Fibroblast of the aortic adventitia (primary cell): Measurements from ENCODE around the gene THOC1. TPM values are rescaled to one million over a fixed set of nuclear protein-coding genes. Genes with fewer than 3 reads are reported as not detected.
A peak's percentile ranks its signal among the peaks of the same experiment; 100 is the strongest.

Experiments used
- DNase-seq: peaks from one replicate; pipeline ENCODE4 v3.0.0-alpha.2; 2010; ENCODE audit warnings: low read depth
- H3K4me3 ChIP-seq: 2 replicates; pipeline ENCODE4 v1.5.1; 2011; ENCODE audit warnings: low read depth, mild to moderate bottlenecking, control low read depth, low read length, moderate library complexity
- total RNA-seq: library from RNA; depleted of rRNA; stranded (reverse); fragments of >200 nt; gene quantifications from 2 replicates; pipeline ENCODE4 v1.2.3, GENCODE V29; 2012; ENCODE audit warnings: low replicate concordance
- TF ChIP-seq, protein P1 (sequence below): IDR thresholded peaks from 2 replicates; pipeline ENCODE4 v1.5.1; 2011; ENCODE audit warnings: mild to moderate bottlenecking, low read length, control low read depth, inconsistent platforms; ENCODE audit not compliant: insufficient read depth

THOC1 gene
- total RNA-seq, 1 donor, result 55.4 TPM

DNA sequence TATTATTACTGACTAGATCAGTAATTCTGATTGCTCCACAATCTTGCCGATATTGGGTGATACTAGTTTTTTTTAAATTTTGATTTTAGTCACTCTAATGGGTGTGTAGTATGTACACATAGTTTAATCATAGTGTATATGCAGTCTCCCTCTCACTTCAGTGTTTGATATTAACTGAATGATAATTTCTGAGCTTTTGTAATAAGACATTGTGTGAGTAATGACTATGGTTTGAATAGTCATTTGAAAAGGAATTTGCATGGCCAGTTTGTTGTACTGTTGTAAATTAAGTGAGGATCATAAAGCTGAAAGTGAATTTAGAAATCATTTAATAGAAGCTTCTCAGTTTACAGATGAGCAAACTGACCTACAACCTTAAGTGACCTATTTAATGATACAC, 76.1 kb downstream of the THOC1 start:
- no peak for DNase-seq
- TF ChIP-seq, protein P1, sequence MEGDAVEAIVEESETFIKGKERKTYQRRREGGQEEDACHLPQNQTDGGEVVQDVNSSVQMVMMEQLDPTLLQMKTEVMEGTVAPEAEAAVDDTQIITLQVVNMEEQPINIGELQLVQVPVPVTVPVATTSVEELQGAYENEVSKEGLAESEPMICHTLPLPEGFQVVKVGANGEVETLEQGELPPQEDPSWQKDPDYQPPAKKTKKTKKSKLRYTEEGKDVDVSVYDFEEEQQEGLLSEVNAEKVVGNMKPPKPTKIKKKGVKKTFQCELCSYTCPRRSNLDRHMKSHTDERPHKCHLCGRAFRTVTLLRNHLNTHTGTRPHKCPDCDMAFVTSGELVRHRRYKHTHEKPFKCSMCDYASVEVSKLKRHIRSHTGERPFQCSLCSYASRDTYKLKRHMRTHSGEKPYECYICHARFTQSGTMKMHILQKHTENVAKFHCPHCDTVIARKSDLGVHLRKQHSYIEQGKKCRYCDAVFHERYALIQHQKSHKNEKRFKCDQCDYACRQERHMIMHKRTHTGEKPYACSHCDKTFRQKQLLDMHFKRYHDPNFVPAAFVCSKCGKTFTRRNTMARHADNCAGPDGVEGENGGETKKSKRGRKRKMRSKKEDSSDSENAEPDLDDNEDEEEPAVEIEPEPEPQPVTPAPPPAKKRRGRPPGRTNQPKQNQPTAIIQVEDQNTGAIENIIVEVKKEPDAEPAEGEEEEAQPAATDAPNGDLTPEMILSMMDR, result no peak

DNA sequence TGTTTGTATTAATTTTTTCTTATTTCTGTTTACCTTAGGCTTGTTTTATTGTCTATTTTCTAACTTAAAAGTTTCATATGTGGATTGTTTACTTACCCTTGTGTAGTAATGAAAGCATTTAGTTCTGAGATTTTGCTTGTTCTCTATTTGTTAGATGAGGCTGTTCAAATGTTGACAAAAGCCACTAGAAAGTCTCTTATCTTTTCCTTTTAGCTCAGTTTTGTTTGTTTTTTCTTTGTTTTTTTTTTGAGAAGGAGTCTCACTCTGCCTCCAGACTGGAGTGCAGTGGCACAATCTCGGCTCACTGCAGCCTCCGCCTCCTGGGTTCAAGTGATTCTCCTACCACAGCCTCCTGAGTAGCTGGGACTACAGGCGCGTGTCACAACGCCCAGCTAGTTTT, 78.6 kb downstream of the THOC1 start:
- TF ChIP-seq, protein P1, result no peak
- DNase-seq, result no peak
- H3K4me3 ChIP-seq, result no peak overlapping the region

More for the DNA sequence above, 76.1 kb downstream of the THOC1 start:
- H3K4me3 ChIP-seq, result no peak overlapping the region

DNA sequence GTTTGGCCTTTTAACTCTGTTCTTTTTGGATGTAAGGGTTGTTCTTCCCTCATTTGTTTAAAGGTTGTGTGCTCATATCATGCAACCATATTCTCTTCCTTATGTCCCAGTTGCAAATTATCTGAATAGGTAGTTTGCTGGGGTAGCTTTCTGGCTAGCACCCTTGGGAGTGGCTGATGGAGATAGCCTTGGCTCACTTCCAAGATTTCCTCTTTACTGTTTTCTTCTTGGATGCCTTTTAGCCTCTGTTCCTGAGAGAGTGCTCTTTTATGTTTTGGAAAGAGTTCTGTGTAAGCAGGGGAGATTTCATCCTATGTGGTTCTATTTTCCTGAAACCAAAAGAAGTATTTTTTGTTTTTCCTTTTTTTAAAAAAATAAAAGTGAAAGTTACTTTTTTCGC, 84.1 kb downstream of the THOC1 start:
- TF ChIP-seq, protein P1, result no peak
- DNase-seq, result peak; percentile 71

DNA sequence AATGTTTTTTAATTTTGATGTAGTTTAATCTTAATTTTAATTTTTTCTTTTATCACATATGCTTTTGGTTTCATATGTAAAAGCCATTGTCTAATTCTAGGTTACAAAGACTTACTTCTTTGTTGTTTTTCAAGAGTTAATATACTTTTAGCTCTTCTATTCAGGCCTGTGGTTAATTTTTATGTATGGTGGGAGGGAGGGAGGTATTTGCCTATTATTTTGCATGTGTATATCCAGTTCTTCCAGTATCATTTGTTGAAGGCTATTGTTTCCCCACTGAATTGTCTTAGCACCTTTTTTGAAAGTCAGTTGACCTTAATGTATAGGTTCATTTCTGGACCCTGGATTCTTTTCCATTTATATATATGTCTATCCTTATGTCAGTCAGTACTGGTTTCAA, 86.1 kb downstream of the THOC1 start:
- DNase-seq, result no peak
- H3K4me3 ChIP-seq, result no peak overlapping the region
- TF ChIP-seq, protein P1, result no peak

More for the DNA sequence above, 84.1 kb downstream of the THOC1 start:
- no peak overlapping the region for H3K4me3 ChIP-seq

DNA sequence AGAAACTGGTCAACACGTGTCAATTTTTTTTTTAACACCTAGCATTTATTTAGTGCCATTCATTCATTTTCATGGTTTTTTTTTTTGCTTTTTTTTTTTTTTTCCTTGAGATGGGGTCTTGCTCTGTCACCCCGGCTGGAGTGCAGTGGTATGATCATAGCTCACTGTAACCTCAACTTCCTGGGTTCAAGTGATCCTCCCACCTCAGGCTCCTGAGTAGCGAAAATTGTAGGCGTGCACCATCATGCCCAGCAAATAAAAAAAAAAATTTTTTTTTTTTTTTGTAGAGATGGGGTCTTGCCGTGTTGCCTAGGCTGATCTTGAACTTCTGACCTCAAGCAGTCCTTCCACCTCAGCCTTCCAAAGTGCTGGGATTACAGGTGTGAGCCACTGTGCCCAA, 88.3 kb downstream of the THOC1 start:
- no peak for DNase-seq
- TF ChIP-seq, protein P1, result no peak
- no peak overlapping the region for H3K4me3 ChIP-seq

DNA sequence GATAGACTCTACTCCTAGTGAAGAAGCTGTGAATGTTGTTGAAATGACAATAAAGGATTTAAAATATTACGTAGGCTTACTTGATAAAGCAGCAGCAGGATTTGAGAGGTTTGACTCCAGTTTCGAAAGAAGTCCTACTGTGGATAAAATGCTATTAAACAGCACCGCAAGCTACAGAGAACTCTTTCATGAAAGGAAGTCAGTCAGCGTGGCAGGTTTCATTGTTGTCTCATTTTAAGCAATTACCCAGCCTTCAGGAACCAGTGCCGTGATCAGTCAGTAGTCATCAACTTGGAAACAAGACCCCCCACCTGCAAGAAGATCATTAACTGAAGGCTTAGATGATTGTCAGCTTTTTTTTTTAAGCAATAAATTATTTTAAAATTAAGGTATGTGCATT, 95.5 kb downstream of the THOC1 start:
- no peak overlapping the region for H3K4me3 ChIP-seq
- DNase-seq, result no peak
- TF ChIP-seq, protein P1, result no peak

Other genes starting within 250 kb of the THOC1 start
- not detected in 2 replicates for gene TUBB8B, start 218.4 kb downstream of the THOC1 start, total RNA-seq
- 19.3 and 28.1 TPM in 2 replicates for gene USP14, start 109.5 kb downstream of the THOC1 start, total RNA-seq
- 63.9 and 109 TPM in 2 replicates for gene COLEC12, start 232.7 kb upstream of the THOC1 start, total RNA-seq